Measurements from ENCODE around the gene NET1. TPM values are rescaled to one million over a fixed set of nuclear protein-coding genes. Genes with fewer than 3 reads are reported as not detected.

Gene NET1
- total RNA-seq, 1 donor from 2014 or later: 95.9 TPM

- Histone ChIP-seq H3K27ac (no peak overlapping the region), H3K27me3 (no peaks in the 10 kb centered on the region), H3K4me3 (no peak overlapping the region), H3K36me3 (no peaks in the 10 kb centered on the region), H3K4me1 (no peaks in the 10 kb centered on the region), H3K9me3 (no peaks in the 10 kb centered on the region)
- intact Hi-C loops (cut with DNase I): loop anchor here (5.0 kb wide), 1 partner anchor 51 kb away; no protein-coding TSS in a partner anchor
- TF ChIP-seq CTCF (IDR thresholded peaks at IDR 0.05): no peak
- DNase-seq (ENCODE audit: low spot score in 2 of 2): no peak
Measured at GRCh38 chr10:5381187-5381586, 31.2 kb upstream of the NET1 start.

GRCh38 chr10:5385224-5385623 lies 27.1 kb upstream of the NET1 start:
- no peaks in the 10 kb centered on the region for H3K36me3 ChIP-seq
- intact Hi-C loops (cut with DNase I): no loop called here
- peak in 1 of 2 donors; percentile 30 for DNase-seq (ENCODE audit: low spot score in 2 of 2)
- no peaks in the 10 kb centered on the region for H3K4me1 ChIP-seq
- no peak for TF ChIP-seq CTCF (IDR thresholded peaks at IDR 0.05)
- H3K4me3 ChIP-seq: no peak overlapping the region
- peaks cover 0 to 6% of the 10 kb centered on the region in 2 donors for H3K9me3 ChIP-seq
- no peak overlapping the region for H3K27ac ChIP-seq
- no peaks in the 10 kb centered on the region for H3K27me3 ChIP-seq

- Histone ChIP-seq H3K27ac (no peak overlapping the region), H3K4me1 (no peaks in the 10 kb centered on the region), H3K27me3 (no peaks in the 10 kb centered on the region), H3K9me3 (peaks cover 9 to 20% of the 10 kb centered on the region in 2 donors), H3K4me3 (no peak overlapping the region), H3K36me3 (no peaks in the 10 kb centered on the region)
- intact Hi-C loops (cut with DNase I): no loop called here
- no peak for TF ChIP-seq CTCF (IDR thresholded peaks at IDR 0.05)
- DNase-seq (ENCODE audit: low spot score in 2 of 2): no peak
Measured at GRCh38 chr10:5387169-5387568, 25.2 kb upstream of the NET1 start.

GRCh38 chr10:5390607-5391205 lies 21.7 kb upstream of the NET1 start:
- no peak for TF ChIP-seq CTCF (IDR thresholded peaks at IDR 0.05)
- no peak for DNase-seq (ENCODE audit: low spot score in 2 of 2)
- no peaks in the 10 kb centered on the region for H3K4me1 ChIP-seq
- no peaks in the 10 kb centered on the region for H3K36me3 ChIP-seq
- H3K4me3 ChIP-seq: no peak overlapping the region
- H3K9me3 ChIP-seq: peaks cover 9 to 20% of the 10 kb centered on the region in 2 donors
- intact Hi-C loops (cut with DNase I): no loop called here
- H3K27ac ChIP-seq: no peak overlapping the region
- no peaks in the 10 kb centered on the region for H3K27me3 ChIP-seq

GRCh38 chr10:5391790-5392189 lies 20.6 kb upstream of the NET1 start:
- Histone ChIP-seq H3K27ac (peak overlapping the region in 1 of 2 donors; percentile 1), H3K27me3 (no peaks in the 10 kb centered on the region), H3K4me3 (no peak overlapping the region), H3K36me3 (no peaks in the 10 kb centered on the region), H3K4me1 (no peaks in the 10 kb centered on the region), H3K9me3 (peaks cover 9 to 20% of the 10 kb centered on the region in 2 donors)
- peak in 1 of 2 donors; percentile 4 for DNase-seq (ENCODE audit: low spot score in 2 of 2)
- no peak for TF ChIP-seq CTCF (IDR thresholded peaks at IDR 0.05)
- intact Hi-C loops (cut with DNase I): no loop called here

GRCh38 chr10:5393529-5393928 lies 18.8 kb upstream of the NET1 start:
- no peak for DNase-seq (ENCODE audit: low spot score in 2 of 2)
- TF ChIP-seq CTCF (IDR thresholded peaks at IDR 0.05): no peak

More at GRCh38 chr10:5393529-5393928, 18.8 kb upstream of the NET1 start:
- no peaks in the 10 kb centered on the region for H3K36me3 ChIP-seq
- H3K9me3 ChIP-seq: peaks cover 9 to 20% of the 10 kb centered on the region in 2 donors
- no peak overlapping the region for H3K27ac ChIP-seq
- H3K27me3 ChIP-seq: no peaks in the 10 kb centered on the region
- H3K4me3 ChIP-seq: no peak overlapping the region
- intact Hi-C loops (cut with DNase I): no loop called here
- H3K4me1 ChIP-seq: no peaks in the 10 kb centered on the region
